GM11168 (cell line): ENCODE data around the gene ITIH3.

ENCODE experiments used
- in situ Hi-C: fragments of 300-500 bp; cut with MboI; formaldehyde crosslinking; loops from one replicate; pipeline ENCODE4 v1.12.0; 2022; ENCODE audit warnings: low sequenced_read_pairs; ENCODE audit not compliant: unreplicated experiment

Gene ITIH3

GRCh38 chr3:52817860-52818259 is 23.3 kb downstream of the ITIH3 start:
- in situ Hi-C loops = no loop called here

DNA sequence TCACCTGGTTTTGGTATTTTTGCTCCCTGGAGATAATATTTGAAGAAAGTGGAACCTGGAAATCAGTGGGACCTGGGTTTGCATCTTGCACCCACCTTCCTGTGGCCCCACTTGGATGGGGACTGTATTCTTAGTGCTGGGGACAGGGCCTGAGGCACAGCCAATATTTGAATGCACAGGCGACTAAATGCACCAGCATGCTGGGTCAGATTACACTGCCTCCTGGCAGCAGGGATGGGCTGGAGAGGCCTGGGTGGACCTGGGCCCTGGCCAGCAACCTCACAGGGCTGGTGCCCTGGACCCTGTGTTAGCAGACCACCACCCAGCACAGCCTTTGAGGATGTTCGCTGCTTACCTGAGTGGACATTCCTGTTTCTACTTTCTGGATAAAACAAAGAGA is 25.3 kb downstream of the ITIH3 start:
- in situ Hi-C loops = no loop called here

DNA sequence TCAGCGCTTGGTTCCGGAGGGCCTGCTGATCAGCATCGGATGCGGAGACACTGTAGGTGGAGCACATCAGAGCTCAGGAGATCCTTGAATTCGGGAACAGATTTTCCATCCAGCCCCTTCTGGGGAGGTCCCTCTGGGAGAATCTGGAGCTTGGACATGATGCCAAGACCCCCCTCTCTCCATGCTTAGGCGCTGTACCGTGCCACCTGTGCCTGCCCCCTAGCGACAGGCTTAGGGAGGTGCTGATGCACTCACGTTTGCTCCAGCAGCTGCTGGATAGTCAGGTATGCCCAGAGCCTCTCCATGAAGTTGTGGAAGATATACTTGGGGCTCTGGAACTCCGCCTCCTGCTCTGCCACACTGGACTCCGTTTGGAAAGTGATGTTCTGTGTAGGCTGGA is 26.1 kb downstream of the ITIH3 start:
- in situ Hi-C loops = no loop called here

DNA sequence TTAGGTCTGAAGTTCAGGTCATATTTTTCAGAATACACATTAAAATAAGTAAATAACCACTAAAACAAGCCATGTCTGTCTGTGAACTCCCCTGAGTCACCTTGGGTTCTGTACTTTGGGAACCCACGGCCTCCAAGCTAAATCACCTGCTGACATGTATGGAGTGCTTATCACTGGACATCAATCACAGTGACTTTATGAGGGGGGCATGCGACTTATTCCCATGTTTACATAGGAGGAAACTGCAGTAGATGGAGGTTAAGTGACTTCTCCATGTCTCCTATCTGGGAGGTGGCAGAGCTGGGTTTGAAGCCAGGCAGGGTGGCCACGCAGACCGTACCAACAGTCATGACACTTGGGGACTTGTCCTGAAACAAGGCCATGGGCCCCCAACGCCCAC is 27.8 kb downstream of the ITIH3 start:
- in situ Hi-C loops = no loop called here

DNA sequence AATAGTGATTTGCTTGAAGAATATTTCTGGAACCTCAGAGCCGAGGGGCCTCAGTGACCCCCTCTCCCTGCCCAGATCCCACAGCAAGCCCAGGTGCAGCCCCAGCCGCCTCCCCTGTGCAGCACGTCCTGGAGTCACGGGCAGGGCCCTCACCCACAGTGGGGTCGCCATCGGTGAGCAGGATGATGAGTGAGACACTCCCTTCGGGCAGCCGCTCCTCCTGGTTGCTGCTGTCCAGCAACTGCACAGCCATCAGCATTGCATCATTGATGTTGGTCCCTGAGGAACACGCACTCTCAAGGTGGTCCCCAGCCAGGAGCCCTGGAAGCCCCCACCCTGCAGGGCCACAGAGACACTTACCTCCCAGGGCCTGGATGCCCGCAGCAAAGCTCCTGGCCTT is 29.4 kb downstream of the ITIH3 start:
- in situ Hi-C loops = no loop called here

GRCh38 chr3:52827441-52827840 is 32.8 kb downstream of the ITIH3 start:
- in situ Hi-C loops = no loop called here

GRCh38 chr3:52827866-52828376 is 33.3 kb downstream of the ITIH3 start:
- in situ Hi-C loops = no loop called here

GRCh38 chr3:52829482-52829881 is 34.9 kb downstream of the ITIH3 start:
- in situ Hi-C loops = no loop called here

DNA sequence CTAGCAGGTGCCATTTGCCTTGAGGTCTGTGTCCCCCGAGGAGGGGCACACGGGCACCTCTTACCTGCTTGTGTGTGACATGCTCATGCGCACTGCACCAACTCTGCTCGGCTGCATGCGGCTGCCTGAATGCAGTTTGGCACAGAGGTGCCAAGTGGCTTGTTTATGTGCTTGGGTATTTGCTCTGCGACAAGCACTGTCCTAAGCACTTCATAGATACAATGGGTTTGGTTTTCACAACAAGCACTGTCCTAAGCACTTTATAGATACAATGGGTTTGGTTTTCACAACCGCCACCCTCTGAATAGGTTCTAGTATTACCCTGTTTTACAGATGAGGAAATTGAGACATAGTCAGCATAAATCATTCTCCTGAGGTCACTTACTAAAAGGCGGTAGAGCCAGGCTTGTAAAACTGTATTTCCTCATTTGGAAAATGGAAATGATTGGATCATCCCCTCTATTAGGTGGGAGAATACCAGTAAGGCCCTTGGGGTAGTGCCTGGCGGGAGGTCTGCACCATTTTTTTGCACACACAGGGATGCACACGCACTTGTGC is 35.4 kb downstream of the ITIH3 start:
- in situ Hi-C loops = no loop called here

GRCh38 chr3:52830535-52831258 is 36.1 kb downstream of the ITIH3 start, which contains the start of gene ITIH4:
Gene ITIH4, minus strand, starts transcription at chr3:52830672. Its CDS starts 30 bp downstream, at chr3:52830642.
- in situ Hi-C loops = no loop called here

- in situ Hi-C loops = no loop called here
Measured at GRCh38 chr3:52831500-52832301, 37.1 kb downstream of the ITIH3 start.

DNA sequence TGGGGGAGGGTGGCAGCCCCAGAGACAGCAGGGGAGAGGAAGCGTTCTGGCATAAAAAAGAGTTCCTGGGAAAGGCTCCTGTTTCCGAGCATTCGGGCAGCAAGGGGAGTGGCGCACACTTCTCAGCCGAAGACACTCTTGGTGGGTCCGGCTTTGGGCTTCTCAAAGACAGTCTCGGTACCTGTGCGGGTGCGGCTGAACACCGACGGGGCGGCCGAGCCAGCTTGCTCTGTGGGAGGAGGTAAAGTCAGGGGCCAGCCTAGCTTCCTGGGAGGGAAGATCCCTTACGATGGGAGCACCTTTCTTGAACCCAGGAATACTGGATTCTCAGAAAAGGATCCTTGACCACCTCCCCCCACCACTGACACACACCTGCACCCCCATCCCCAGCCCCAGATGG is 38.6 kb downstream of the ITIH3 start:
- in situ Hi-C loops = no loop called here

- in situ Hi-C loops = no loop called here
Measured at GRCh38 chr3:52834871-52835501, 40.4 kb downstream of the ITIH3 start, which contains the start of gene MUSTN1. Gene MUSTN1, minus strand, starts transcription at chr3:52835019. Its CDS starts 71 bp downstream, at chr3:52834948.

GRCh38 chr3:52835766-52836470 is 41.3 kb downstream of the ITIH3 start:
- in situ Hi-C loops = no loop called here

- in situ Hi-C loops = no loop called here
Measured at GRCh38 chr3:52836471-52836845, 41.9 kb downstream of the ITIH3 start.

DNA sequence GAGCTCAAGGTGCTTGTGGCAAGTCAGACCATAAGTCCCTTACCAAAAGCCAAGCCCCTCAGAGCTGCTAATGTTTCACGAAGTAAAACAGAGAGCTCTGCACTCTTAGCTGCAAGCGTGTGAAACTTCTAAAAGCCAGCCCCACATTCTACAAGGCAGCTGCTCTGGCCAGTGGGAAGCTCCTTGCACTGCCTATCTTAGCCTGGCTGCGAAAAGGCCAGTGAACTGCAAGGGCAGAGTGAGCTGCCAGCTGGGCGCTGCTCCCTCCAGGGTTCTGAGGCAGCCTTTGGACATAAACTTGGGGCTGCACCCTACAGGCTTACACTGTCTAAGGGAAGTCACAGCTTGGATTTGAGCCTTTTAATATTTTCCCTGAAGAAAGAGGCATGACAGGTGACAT is 42.4 kb downstream of the ITIH3 start:
- in situ Hi-C loops = no loop called here

DNA sequence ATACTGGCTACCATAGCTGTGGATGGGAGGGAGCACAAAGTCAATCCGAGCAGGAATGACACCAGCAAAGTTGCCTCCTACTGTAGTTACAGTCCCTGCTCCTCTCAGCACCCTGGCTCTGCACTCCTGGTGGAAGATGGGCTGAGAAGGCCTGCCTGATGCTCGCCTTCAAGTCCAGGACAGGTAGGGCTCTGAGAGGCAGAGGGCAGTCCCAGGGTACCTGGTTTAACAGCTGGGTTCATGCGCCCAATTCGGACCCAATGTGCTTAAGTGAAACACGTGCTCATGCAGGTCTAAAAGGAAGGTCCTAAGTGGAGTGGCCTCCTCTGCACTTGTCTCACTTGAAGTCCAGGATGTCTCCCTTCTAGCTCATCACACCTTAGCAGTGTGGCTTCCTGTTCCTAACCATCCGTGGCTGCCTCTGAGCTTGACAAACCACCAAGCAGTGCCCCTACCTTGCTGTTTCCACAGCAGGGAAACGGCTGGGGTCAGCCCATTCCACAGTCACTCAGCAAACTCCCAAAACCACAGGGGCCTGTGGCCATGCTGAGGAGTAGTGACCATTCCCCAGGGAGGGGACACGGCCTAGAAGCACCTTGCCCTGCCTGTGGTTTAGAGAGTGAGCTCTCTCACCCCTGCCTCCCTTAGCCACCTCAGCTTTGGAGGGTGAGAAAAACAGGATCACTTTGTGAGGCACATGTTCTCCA is 44.1 kb downstream of the ITIH3 start:
- in situ Hi-C loops = no loop called here

DNA sequence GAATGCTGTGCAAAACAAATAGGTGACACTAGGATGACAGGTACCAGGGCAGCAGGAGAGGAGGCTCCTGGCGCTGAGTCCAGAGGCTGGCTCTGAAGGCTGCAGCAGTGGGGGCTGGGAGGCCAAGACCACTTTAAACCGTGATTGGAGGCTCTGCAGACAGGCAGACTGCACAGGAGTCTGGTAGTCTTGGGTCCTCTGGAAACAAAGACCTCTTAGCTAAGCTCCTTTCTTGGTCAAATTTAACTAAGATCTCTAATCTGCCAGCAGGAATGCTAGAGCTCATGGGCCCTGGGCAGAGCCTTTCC is 44.6 kb downstream of the ITIH3 start:
- in situ Hi-C loops = no loop called here

DNA sequence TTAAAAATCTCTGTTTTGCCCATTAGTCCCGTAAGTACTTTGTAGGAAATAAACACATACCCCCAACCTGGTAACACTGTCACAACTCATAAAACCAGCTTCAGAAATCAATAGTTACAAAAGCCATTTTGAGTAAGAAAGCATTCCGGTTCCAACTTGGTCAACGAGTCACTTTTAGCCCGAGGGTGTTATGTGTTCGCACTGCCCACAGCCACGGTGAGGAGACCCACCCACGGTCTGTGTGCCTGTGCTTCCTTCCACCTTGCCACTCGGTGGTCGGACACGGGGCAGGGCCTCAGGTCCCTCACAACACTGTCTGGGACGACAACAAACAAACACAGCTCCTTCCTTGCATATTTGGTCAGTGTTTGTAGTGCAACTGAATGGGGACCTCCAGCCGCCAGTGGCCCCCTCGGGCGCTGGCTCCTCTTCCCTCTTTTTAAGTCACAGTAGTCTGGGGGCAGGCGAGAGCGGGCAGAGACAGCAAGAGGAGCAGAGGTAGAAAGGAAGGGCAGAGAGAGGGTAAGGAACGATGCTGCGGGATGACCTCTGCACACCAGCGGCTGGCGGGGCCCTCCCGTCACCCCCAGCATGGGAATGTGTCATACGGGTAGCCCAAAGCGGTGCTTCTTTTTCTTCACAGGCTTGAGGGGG is 45.4 kb downstream of the ITIH3 start:
- in situ Hi-C loops = no loop called here
